HT1080 (cell line): ENCODE measurements around the gene MTERF1. TPM values are rescaled to one million over a fixed set of nuclear protein-coding genes. Genes with fewer than 3 reads are reported as not detected.
"Not testable (repeated sequence)": the region's sequence is repeated elsewhere in the genome, so short reads cannot be mapped to it uniquely, and the experiment has no call there.

ENCODE experiments used
- DNase-seq: peaks from one replicate; pipeline ENCODE4 v3.0.0-alpha.2; 2015; ENCODE audit warnings: low read depth
- polyA plus RNA-seq, 2 experiments: library from polyadenylated mRNA; depleted of rRNA; stranded (reverse); fragments of >200 nt; gene quantifications; 2 replicates each; pipeline ENCODE4 v1.2.3, GENCODE V29; 2015
- total RNA-seq: library from RNA; depleted of rRNA; stranded (reverse); fragments of >200 nt; shearing (Covaris generic); gene quantifications from 2 replicates; pipeline ENCODE4 v1.2.3, GENCODE V29; 2014; rRNA removed

MTERF1 gene, protein sequence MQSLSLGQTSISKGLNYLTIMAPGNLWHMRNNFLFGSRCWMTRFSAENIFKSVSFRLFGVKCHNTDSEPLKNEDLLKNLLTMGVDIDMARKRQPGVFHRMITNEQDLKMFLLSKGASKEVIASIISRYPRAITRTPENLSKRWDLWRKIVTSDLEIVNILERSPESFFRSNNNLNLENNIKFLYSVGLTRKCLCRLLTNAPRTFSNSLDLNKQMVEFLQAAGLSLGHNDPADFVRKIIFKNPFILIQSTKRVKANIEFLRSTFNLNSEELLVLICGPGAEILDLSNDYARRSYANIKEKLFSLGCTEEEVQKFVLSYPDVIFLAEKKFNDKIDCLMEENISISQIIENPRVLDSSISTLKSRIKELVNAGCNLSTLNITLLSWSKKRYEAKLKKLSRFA
- 10.9 and 12.4 TPM in 2 replicates for total RNA-seq
- polyA plus RNA-seq (2015; cell fraction: cytosol; rRNA removed) = 12.5 and 13.2 TPM in 2 replicates
- polyA plus RNA-seq (2015; cell fraction: nucleus; rRNA removed) = 19.1 and 24.4 TPM in 2 replicates

DNA sequence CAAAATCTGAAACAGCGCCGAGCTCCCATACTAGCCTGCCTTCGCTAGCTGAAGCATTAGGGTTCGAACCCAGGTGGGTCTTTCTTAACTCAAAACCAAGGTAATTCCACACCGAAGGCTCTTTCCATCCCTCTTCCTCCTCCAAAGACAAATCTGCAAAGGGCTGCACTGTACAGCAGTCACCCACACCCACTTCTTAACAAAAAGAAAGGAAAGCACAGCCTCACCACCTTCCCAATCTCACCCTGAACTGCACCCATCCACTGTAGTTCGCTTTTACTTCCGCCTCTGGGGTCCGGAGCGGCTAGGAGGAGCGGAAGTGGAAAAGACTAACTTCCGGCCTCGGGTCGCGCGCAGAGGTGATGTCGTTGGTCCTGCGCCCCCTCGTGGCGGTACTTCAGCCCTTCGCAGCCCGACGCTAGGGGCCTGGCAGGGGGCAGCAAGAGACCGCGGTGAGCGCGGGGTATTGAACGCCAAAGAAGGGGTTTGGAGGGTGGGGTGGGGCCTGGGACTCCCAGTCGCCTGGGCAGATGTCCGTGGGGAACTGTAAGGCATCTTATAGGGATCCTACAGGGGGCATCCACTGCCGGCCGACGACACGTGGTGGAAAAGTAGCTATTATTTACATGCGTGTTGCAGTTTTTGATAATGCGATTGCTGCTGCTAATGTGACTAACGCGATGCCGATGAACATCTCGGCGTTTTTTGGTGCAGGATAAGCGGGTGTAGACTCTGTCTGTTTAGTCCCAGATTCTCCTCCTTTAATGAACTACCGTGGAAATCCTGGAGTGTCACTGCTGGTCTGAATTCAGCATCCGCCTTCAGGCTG is at the start of gene MTERF1:
Gene MTERF1, minus strand, starts transcription at position 290 of the 829 bp plus-strand sequence. CDS start 619 bp downstream, outside the sequence.
- peak; percentile 92 for DNase-seq

- no peak for DNase-seq
These were observed 49.0 kb upstream of the MTERF1 start for GRCh38 chr7:91929463-91929862.

GRCh38 chr7:91927912-91928311 is 47.4 kb upstream of the MTERF1 start:
- DNase-seq = no peak

GRCh38 chr7:91922857-91923256 is 42.4 kb upstream of the MTERF1 start:
- no peak for DNase-seq

DNA sequence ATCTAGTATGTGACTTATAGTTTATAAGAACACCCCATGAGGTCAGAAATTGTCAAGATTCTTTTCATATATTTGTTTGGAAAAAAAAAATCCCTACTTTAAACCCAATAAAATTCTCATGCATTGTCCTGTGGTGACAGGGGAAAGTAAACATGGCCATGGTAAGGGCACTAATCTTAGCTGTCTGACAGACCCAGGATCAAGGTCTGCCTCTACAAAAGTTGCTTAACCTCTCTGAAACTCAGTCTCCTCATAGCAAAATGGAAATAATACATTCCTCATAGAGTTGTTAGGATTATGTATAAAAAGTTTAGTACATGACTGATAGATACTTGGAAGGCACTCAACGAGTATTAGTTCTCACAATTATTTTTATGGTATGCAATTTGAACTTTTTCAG is 37.9 kb upstream of the MTERF1 start:
- DNase-seq = no peak

DNA sequence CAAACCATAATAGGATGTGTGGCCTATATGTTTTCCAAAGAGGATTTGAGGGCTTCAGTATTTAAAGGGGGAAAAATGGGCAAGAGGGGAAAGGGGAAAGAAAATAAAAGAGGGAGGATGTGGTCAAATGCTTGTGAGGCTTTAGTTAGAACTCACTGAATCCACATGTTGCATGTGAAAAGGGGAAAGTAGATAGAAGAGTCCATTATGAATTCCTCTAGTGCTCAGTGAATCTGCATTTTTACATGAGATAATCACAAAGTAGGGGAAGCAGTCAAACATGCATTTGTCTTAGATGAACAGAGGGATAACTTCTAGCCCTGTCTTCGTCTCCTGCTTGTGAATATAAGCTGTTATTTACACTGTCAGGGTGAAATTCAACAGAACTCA is 35.5 kb upstream of the MTERF1 start:
- peak; percentile 15 for DNase-seq

DNA sequence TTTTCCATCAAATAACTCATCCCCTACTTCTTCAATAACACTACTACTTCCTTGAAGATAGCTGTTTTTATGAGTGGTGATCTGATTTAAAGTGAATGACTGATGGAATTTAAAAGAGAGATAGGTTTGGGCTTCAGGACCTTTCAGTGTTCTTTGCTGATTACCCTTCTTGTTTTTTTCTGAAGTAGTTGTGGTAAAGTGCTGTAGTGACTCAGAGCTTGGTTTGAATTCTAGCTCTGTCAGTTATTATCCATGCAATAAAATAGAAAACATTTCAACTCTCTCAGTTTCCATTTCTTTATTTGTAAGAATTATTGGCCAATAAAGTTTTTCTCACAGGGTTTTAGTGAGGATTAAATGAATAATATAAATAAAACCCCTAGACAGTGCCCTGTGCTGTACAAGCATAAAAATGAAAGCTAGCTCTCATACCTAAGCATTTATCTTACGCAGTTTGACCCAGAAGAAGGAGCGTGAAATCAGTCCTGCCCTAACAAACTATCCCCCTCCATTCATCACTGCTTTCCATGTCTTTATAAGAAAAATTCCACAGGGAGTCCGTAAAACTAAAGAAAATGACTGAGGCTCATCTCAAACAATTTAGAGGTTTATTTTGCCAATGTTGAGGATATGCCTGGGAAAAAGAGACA is 35.0 kb upstream of the MTERF1 start:
- peak; percentile 33 for DNase-seq

- peak; percentile 31 for DNase-seq
These were observed 33.1 kb upstream of the MTERF1 start for GRCh38 chr7:91913612-91914011.

DNA sequence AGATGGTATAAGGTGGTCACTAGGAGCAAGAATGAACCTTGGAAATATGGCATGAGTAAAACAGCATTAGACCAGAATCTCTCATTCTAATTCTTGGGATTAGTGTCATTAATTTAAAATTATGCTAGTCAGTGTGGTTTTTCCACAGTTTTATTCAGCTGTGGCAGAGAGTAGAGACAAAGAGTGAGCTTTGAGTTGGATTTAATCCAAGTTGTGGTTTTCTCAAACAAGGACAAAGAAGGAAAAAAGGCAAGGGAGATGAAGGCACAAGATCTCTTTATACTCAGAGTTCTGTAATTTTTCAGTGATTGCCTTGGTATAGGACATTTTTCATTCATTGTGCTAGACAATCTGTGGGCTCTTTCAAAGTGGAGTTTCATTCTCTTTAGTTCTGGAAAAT is 32.0 kb upstream of the MTERF1 start:
- DNase-seq = peak; percentile 11

DNA sequence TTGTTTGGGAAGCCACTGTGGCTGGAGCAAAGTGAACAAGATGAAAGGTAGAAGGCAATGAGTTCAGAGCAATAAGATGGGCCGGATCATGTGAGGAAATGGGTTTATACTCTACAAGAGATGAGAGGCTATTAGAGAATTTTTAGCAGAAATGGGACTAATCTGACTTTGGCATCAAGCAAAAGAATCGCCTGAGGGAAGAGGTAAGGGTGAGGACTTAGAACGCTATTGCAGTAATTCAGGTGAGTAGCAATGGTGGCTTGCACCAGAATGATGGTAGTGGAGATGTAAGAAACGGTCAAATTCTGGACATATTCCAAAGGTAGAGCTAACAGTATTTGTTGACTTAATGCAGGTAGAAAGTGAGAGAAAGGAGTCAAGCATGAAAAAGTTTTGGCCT is 30.6 kb upstream of the MTERF1 start:
- DNase-seq = no peak

- DNase-seq = no peak
These were observed 29.7 kb upstream of the MTERF1 start for GRCh38 chr7:91910171-91910570.

DNA sequence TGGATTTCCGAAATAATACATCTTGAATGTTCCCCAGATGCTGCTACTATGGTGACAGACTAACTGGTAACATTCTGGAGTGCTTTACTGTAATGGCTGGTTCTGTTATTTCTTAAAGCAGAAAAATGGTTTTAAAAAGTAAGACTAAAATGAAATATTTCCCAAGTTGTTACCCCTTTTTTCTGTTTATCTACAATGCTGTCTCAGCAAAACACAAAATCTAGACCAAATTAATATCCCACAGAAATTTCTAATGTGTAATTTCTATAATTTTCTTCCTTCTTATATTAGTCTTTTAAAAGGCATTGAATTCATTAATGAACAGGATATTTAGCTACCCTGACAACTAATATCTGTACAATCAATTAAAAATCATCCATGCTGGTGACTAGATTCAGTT is 19.1 kb upstream of the MTERF1 start:
- DNase-seq = no peak

DNA sequence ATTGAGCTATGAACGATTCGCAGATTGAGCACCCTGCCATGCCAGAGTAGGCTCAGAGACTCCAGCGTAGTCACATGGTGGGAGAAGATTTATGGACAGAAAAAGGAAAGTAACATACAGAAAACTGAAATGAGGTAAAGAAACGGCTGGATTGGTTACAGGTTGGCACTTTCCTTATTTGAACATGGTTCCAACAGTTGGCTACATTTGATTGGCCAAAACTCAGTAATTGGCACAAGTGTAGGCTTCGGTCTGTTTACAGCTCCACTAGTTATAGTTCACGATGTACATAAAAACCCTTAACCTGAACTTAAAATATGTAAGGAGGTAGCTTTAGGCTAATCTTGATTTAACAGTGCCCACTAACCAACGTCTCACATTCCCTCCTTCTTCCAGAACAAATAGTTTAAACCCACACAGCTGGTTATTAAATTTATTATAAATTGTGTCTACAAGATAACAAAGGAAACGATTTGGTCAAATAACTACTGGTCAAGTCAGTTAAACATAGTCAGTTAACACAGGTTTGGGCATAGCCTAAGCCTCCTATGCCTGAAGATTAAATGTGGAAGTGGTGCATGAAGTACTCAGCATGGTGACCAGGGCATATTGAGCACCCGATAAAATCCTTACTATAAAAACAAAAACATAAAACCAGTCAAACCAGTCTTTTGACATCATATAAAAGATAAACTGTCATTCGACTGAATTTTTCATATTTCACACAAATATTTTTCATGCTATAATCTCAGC is 17.9 kb upstream of the MTERF1 start:
- no peak for DNase-seq

DNA sequence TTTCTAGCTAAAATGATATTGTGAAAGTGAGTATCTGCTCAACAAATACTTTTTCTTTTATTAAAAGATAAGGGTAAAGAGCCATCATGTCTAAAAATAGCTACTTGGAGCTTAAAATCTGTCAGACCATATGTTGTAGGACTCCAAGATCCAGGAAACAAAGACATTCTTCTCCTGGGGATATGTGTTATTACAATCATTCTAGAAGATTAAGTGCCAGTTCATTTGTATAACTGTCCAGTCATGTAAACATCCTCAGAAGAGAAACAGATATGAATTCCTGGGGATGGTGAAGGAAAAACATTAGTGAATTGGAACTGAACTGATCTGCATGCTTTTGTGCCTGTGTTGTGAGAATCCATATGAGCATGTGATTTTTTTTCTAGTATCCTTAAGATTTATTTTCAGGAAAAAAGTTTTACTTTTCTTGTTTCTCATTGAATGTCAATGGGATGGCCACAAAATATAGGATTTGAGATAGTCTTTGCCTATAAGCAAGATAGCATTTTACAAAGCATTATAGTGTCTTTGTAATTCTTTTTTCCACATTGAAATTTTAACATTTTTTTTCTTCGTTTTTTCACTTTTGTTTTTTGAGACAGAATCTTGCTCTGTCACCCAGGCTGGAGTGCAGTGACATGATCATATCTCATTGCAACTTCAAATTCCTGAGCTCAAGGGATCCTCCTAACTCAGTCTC is 14.4 kb upstream of the MTERF1 start:
- DNase-seq = no peak

GRCh38 chr7:91893699-91894098 is 13.2 kb upstream of the MTERF1 start:
- not testable (repeated sequence) for DNase-seq

- peak; percentile 59 for DNase-seq
These were observed 12.4 kb upstream of the MTERF1 start for GRCh38 chr7:91892821-91893340.

DNA sequence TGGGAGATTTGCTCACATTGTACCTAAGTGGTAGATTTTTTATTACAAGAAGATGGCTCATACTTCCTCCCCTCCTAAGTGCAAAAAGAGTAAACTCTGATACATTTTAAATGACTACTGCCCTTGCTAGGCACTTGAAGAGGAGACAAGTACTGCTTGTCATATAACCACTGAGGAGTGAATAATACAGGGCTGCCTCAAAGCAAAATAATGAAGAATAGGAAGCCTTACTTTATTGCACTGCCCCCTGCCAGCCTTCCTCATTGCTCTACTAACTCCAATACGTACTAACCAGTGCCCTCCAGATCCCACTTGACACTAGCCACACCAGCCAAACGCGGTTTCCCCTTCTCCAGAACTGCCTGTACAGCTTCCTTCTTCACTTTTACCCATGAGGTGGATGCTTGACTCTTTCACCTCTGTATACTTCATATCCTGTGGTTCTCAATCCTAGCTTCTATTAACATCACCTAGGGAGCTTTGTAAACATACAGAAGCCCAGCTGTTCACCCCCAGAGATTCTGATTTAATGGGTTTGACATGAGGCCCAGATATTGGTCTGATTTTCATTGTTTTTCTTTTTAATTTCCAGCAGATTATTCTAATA is 11.7 kb upstream of the MTERF1 start:
- no peak for DNase-seq

DNA sequence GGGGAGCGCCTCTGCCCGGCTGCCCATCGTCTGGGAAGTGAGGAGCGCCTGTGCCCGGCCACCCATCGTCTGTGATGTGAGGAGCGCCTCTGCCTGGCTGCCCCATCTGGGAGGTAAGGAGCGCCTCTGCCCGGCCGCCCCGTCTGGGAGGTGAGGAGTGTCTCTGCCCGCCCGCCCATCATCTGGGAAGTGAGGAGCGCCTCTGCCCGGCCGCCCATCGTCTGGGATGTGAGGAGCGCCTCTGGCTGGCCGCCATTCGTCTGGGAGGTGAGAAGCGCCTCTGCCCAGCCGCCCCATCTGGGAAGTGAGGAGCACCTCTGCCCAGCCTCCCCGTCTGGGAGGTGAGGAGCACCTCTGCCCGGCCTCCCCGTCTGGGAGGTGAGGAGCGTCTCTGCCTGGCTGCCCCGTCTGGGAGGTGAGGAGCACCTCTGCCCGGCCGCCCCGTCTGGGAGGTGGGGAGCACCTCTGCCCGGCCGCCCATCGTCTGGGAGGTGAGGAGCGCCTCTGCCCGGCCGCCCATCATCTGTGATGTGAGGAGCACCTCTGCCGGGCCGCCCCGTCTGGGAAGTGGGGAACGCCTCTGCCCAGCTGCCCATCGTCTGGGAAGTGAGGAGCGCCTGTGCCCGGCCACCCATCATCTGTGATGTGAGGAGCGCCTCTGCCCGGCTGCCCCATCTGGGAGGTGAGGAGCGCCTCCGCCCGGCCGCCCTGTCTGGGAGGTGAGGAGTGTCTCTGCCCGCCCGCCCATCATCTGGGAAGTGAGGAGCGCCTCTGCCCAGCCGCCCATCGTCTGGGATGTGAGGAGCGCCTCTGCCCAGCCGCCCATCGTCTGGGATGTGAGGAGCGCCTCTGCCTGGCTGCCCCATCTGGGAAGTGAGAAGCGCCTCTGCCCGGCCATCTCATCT is 8.0 kb upstream of the MTERF1 start:
- not testable (repeated sequence) for DNase-seq
